GM12878 (cell line): ENCODE measurements around the gene ANKS1A. TPM values are rescaled to one million over a fixed set of nuclear protein-coding genes. Genes with fewer than 3 reads are reported as not detected.
A peak's percentile ranks its signal among the peaks of the same experiment; 100 is the strongest.

Experiments used
- BACH1 ChIP-seq: fragments of 450-650 bp; IDR thresholded peaks from 2 replicates; pipeline ENCODE4 v1.6.1; 2017; ENCODE audit warnings: mild to moderate bottlenecking, borderline replicate concordance
- ELK1 ChIP-seq: IDR thresholded peaks from 2 replicates; pipeline ENCODE4 v1.6.1; 2012; ENCODE audit warnings: low read depth, low read length, improper control_type of control experiment
- NRF1 ChIP-seq: conservative IDR thresholded peaks from 2 replicates; pipeline ENCODE4 v1.6.1; 2011; ENCODE audit warnings: mild to moderate bottlenecking, low read depth, low read length, improper control_type of control experiment
- PRDM15 ChIP-seq: fragments of 450-650 bp; formaldehyde crosslinking; IDR thresholded peaks from 2 replicates; pipeline ENCODE4 v1.4.0; 2020; ENCODE audit warnings: mild to moderate bottlenecking, moderate library complexity
- SIN3A ChIP-seq: IDR thresholded peaks from 2 replicates; pipeline ENCODE4 v1.6.1; 2012; ENCODE audit warnings: low read depth, low read length, improper control_type of control experiment
- SMARCA5 ChIP-seq: fragments of 450-650 bp; IDR thresholded peaks from 2 replicates; pipeline ENCODE4 v1.6.1; 2017; ENCODE audit warnings: mild to moderate bottlenecking
- SRF ChIP-seq, 2 experiments: IDR thresholded peaks; 2 replicates each; pipeline ENCODE4 v1.6.1; 2011; ENCODE audit warnings: low read depth in 2 of 2, low read length in 2 of 2, mild to moderate bottlenecking in 1 of 2, moderate library complexity in 1 of 2
- polyA plus RNA-seq, 11 experiments: library from polyadenylated mRNA; depleted of rRNA in 4 of 11; unstranded in 6 of 11; stranded (reverse) in 5 of 11; fragments of >200 nt; fragmentation: Nextera tagmentation in 4 of 11; fragmentation: Illumina TruSeq in 1 of 11; extraction: Ambion mirVana in 4 of 11; extraction: Trizol in 1 of 11; gene quantifications; 1 replicate in 1 of 11; 2 replicates in 10 of 11; pipeline versions ENCODE4 v1.2.1 to v1.2.3, GENCODE V29; 2011 to 2016; ENCODE audit warnings: inconsistent platforms in 2 of 11, missing spikeins in 2 of 11, low read depth in 1 of 11
- total RNA-seq, 4 experiments: library from RNA; depleted of rRNA in 3 of 4; stranded (reverse); fragments of >200 nt in 3 of 4; fragmentation: Illumina TruSeq in 1 of 4; extraction: Trizol in 1 of 4; gene quantifications; 2 replicates each; pipeline versions ENCODE4 v1.2.1 to v1.2.3, GENCODE V29; 2013 to 2021
- TF ChIP-seq, protein P1 (sequence below): IDR thresholded peaks from 2 replicates; pipeline ENCODE4 v1.6.1; 2012; ENCODE audit warnings: improper control_type of control experiment, low read depth, low read length; ENCODE audit not compliant: insufficient replicate concordance
- TF ChIP-seq, protein P2 (sequence below), 3 experiments: IDR thresholded peaks in 2 of 3; conservative IDR thresholded peaks in 1 of 3; 2 replicates each; pipeline ENCODE4 v1.5.1; 2011; ENCODE audit warnings: low read depth in 3 of 3, low read length in 3 of 3, mild to moderate bottlenecking in 3 of 3, control low read depth in 2 of 3, moderate library complexity in 2 of 3, inconsistent platforms in 1 of 3, mixed read lengths in 1 of 3; ENCODE audit not compliant: control insufficient read depth in 2 of 3, insufficient read depth in 1 of 3; ENCODE audit errors: extremely low read depth in 1 of 3

Gene ANKS1A
- total and polyA plus RNA-seq, 10 of the 15 experiments (the other 5 are each of a cell fraction or from before 2014, with no cell fraction given) = 0.60 to 7.0 (median 3.0) TPM

DNA sequence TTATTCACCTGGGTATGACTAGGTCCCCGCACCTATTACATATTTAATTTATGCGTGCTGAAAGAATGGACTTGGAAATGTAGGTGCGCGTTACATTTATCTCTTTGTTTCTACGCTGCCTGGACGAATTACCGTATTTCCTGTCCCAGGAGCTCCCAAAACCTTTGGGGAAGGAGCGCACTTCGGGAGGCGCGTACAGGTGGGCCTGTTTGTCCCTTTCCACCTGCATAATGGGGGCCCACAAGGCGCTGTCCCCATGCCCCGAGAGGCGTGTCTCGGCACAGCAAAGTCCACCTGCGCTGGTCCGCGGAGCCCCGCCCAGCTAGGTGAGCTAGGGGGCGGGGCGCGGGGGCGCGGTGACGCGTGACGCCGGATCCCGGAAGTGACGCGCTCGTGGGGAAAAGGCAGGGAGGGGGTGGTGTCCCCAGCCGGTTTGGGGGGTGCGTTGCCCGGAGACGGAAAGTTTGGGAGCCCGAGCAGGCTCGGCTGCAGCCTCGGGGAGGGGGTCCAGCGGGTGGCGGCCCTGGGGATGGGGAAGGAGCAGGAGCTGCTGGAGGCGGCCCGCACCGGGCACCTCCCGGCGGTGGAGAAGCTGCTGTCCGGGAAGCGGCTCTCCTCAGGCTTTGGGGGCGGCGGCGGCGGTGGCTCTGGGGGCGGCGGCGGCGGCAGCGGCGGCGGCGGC lies at the start of gene ANKS1A (continued):
- TF ChIP-seq, protein P1, sequence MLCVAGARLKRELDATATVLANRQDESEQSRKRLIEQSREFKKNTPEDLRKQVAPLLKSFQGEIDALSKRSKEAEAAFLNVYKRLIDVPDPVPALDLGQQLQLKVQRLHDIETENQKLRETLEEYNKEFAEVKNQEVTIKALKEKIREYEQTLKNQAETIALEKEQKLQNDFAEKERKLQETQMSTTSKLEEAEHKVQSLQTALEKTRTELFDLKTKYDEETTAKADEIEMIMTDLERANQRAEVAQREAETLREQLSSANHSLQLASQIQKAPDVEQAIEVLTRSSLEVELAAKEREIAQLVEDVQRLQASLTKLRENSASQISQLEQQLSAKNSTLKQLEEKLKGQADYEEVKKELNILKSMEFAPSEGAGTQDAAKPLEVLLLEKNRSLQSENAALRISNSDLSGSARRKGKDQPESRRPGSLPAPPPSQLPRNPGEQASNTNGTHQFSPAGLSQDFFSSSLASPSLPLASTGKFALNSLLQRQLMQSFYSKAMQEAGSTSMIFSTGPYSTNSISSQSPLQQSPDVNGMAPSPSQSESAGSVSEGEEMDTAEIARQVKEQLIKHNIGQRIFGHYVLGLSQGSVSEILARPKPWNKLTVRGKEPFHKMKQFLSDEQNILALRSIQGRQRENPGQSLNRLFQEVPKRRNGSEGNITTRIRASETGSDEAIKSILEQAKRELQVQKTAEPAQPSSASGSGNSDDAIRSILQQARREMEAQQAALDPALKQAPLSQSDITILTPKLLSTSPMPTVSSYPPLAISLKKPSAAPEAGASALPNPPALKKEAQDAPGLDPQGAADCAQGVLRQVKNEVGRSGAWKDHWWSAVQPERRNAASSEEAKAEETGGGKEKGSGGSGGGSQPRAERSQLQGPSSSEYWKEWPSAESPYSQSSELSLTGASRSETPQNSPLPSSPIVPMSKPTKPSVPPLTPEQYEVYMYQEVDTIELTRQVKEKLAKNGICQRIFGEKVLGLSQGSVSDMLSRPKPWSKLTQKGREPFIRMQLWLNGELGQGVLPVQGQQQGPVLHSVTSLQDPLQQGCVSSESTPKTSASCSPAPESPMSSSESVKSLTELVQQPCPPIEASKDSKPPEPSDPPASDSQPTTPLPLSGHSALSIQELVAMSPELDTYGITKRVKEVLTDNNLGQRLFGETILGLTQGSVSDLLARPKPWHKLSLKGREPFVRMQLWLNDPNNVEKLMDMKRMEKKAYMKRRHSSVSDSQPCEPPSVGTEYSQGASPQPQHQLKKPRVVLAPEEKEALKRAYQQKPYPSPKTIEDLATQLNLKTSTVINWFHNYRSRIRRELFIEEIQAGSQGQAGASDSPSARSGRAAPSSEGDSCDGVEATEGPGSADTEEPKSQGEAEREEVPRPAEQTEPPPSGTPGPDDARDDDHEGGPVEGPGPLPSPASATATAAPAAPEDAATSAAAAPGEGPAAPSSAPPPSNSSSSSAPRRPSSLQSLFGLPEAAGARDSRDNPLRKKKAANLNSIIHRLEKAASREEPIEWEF = no peak
- no peak for TF ChIP-seq SRF (IDR thresholded peaks at IDR 0.05; ENCODE audit: low read depth in 2 of 2, low read length in 2 of 2)
- TF ChIP-seq BACH1 = no peak; the same call in 1 of the 2 replicates
- peak; percentile 64; the same call in 1 of the 2 replicates for TF ChIP-seq SIN3A
- peak; percentile 59; the same call in 1 of the 2 replicates for TF ChIP-seq ELK1
- TF ChIP-seq, protein P2, sequence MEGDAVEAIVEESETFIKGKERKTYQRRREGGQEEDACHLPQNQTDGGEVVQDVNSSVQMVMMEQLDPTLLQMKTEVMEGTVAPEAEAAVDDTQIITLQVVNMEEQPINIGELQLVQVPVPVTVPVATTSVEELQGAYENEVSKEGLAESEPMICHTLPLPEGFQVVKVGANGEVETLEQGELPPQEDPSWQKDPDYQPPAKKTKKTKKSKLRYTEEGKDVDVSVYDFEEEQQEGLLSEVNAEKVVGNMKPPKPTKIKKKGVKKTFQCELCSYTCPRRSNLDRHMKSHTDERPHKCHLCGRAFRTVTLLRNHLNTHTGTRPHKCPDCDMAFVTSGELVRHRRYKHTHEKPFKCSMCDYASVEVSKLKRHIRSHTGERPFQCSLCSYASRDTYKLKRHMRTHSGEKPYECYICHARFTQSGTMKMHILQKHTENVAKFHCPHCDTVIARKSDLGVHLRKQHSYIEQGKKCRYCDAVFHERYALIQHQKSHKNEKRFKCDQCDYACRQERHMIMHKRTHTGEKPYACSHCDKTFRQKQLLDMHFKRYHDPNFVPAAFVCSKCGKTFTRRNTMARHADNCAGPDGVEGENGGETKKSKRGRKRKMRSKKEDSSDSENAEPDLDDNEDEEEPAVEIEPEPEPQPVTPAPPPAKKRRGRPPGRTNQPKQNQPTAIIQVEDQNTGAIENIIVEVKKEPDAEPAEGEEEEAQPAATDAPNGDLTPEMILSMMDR (IDR thresholded peaks at IDR 0.05 in 2 of 3, conservative IDR thresholded peaks at IDR 0.05 in 1 of 3; ENCODE audit: control insufficient read depth in 2 of 3, extremely low read depth in 1 of 3, insufficient read depth in 1 of 3, low read depth in 3 of 3, low read length in 3 of 3) = no peak
- TF ChIP-seq PRDM15 (CRISPR knock-in tag) = no peak
- TF ChIP-seq NRF1 = no peak
- TF ChIP-seq SMARCA5 = peak; percentile 22; the same call in 1 of the 2 replicates
